LNCAP (cell line): ENCODE measurements around the gene TOPBP1.

ENCODE experiments used
- TF ChIP-seq, protein P1 (sequence below): fragments of 450-650 bp; IDR thresholded peaks from 2 replicates; pipeline ENCODE4 v1.5.1; 2017; ENCODE audit warnings: mild to moderate bottlenecking

TOPBP1 gene

DNA sequence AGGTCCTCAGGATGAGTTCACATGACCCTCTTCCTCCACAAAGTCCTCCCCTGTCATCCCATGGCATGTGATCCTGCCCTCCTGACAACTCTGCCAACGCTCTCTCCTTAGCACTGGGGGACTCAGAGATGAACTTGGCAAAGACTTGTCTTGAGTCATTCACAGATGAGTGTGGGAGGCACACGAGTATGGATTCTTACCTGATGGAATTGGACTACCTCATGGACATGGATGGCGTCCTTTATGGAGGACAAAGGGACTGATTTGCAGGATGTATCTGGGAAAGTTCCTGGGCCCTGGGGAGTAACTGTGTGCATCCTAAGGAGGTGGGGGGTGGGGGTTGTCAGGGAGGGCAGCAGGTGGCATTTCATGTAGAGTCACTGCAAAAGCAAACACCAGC lies 38.2 kb upstream of the TOPBP1 start:
- TF ChIP-seq, protein P1, sequence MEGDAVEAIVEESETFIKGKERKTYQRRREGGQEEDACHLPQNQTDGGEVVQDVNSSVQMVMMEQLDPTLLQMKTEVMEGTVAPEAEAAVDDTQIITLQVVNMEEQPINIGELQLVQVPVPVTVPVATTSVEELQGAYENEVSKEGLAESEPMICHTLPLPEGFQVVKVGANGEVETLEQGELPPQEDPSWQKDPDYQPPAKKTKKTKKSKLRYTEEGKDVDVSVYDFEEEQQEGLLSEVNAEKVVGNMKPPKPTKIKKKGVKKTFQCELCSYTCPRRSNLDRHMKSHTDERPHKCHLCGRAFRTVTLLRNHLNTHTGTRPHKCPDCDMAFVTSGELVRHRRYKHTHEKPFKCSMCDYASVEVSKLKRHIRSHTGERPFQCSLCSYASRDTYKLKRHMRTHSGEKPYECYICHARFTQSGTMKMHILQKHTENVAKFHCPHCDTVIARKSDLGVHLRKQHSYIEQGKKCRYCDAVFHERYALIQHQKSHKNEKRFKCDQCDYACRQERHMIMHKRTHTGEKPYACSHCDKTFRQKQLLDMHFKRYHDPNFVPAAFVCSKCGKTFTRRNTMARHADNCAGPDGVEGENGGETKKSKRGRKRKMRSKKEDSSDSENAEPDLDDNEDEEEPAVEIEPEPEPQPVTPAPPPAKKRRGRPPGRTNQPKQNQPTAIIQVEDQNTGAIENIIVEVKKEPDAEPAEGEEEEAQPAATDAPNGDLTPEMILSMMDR, result no peak

DNA sequence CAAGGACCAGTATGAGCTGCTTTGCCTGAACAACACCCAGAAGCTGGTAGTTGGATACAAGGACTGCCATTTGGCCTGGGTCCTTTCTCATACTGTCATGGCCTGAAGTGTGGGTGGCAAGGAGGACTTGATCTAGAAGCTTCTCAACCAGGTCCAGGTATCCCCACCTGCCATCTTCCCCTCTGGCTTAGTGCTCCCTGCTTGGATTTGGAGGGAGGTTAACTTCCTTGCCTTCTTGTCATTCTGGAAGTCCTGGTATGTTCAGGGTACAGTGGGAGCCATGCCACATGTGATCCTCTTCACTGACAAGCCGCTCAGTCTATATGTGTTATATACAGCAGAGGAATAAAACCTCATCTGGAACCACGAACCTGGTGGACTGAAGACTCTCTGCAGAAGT lies 37.7 kb upstream of the TOPBP1 start:
- TF ChIP-seq, protein P1, result no peak

DNA sequence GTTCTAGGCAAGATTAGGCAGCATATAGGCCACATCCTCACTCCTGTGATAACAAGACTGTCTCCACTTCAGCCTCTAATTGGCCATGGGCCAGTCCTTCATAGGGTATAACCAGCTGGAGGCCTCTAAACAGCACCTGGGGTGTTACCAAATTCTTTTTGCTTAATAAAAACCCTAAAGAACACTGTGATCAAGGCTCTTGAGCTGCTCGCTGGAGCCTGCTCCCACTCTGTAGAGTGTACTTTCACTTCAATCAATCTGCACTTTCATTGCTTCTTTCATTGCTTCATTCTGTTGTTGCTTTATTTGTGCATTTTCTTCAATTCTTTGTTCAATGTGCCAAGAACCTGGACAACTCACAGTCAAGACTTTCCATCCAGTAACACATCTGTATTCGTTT lies 36.2 kb upstream of the TOPBP1 start:
- TF ChIP-seq, protein P1, result no peak

DNA sequence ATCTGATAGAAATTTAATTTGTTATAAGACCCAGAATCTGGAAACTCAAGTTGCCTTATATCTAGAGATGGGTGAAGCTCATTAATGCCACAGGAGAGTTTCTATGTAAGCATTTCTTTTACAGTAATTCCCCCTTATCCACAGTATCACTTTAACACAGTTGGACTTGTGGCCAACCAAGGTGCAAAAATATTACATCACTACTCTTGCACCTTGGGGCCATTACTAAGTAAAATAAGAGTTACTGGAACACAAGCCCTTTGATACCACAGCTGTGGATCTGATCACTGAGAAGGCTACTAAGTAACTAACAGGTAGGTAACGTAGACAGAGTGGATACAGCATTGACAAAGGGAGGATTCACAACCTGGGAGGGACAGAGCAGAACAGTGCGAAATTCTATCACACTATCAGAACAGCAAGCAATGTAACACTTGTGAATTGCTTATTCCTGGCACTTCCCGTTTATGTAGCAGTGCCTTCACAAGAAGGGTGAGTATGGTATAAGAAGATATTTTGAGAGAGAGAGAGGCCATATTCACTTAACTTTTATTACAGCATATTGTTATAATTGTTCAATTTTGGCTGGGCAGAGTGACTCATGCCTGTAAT lies 33.9 kb upstream of the TOPBP1 start:
- TF ChIP-seq, protein P1, result no peak

DNA sequence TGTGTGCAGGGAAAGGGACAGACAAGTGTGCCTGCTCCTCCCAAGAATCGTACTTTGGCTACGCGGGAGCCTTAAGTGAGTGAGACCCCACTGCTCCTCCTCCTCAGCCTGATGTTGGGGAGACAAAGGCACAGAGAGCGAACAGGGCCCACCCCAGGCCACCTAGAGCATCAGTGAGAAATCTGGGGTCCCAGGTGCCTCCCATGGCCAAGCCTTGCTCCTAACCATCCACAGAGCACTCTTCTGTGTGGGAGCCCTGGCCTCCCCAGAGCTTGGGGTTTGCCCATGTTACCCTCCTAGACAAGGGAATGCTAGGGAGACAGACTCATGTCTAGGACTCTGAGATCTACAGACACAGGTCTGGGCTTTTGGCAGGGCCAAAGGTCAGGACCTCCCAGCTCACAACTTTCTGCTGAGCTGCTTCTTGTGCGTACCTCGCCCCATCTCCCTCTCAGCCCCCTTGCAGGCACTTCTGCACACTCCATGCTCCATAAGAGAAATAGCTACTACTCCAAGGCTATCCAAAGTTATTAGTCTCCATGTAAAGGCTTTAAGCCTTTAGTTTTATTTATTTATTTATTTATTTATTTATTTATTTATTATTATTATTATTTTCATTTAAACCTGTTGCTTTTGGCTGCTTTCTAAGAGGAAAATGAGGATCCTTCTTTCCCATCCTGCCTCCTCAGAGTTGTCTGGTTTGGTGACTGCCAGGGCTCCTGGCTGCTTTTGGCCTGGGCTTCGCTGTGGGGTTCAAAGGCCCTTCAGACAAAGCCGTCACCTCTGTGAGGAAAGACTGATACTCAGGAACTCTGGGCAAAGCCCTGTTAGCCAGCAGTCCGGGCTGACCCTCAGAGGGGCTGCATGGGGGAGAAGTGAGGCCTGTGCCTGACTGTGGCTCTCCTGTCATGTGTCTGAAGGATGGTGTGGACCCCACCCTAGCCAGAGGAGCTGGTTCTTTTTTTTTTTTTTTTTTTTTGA lies 32.8 kb upstream of the TOPBP1 start:
- TF ChIP-seq, protein P1, result no peak

DNA sequence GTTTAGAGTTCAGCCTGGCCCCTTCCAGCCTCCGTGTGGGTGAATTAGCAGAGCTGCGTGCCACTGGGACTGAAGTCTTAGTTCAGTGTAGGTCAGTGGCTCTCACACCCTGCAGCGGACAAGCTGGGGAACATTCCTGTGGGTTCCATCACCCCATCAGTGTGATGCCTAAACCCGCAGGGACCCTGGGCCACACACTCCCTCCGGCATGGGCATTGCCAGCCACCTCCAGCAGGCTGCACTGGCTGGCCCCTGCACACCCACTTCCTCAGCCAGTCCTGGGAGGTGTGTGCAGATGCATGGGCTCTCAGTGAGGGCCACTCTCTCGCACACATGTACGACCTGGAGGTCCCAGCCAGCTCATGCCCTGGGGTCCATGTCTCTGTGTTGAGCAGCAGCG lies 32.1 kb upstream of the TOPBP1 start:
- TF ChIP-seq, protein P1, result no peak

DNA sequence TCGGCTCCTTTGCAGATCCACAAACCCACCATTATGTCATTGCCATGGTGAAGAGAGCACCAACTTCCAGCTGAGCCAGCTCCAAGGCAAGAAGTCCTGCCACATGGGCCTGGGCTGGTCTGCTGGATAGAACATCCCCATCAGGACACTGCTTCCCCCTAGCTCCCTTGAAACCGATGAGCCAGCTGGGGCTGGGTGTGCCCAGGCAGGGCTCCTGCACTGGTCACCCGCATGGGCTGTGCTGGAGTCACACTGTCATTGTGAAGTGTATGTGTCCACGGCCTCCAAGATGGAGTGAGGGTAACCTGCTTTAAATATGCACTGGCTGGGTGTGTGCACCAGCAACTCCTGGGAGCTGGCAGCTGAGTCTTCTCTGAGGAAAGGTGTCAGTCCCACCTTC lies 31.0 kb upstream of the TOPBP1 start:
- TF ChIP-seq, protein P1, result no peak
